ENCODE results near the gene NFATC4.
A peak's percentile ranks its signal among the peaks of the same experiment; 100 is the strongest.

The NFATC4 gene

GRCh38 chr14:24411443-24412389, 43.7 kb downstream of the NFATC4 start:
- peak; percentile 46 for DNase-seq

DNA sequence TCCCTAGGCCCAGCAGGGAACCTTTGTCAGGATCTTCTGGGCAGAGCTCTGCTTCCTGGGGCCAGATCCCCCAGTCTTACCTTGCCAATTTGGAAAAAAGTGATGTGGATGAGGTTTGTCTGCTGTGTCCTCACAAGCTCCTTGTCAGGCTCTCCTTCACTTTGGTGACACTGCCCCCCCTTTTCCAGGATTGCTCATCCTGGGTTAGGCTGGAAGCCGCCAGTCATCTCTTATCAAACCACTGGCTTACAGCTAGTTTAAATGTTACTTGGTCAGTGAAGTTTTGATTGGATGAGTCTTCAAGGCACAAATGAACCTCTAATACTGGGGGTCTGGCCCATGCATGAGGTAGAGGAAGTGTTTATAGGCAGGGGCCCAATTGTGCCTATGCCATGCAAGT, 46.1 kb downstream of the NFATC4 start:
- DNase-seq = no peak

DNA sequence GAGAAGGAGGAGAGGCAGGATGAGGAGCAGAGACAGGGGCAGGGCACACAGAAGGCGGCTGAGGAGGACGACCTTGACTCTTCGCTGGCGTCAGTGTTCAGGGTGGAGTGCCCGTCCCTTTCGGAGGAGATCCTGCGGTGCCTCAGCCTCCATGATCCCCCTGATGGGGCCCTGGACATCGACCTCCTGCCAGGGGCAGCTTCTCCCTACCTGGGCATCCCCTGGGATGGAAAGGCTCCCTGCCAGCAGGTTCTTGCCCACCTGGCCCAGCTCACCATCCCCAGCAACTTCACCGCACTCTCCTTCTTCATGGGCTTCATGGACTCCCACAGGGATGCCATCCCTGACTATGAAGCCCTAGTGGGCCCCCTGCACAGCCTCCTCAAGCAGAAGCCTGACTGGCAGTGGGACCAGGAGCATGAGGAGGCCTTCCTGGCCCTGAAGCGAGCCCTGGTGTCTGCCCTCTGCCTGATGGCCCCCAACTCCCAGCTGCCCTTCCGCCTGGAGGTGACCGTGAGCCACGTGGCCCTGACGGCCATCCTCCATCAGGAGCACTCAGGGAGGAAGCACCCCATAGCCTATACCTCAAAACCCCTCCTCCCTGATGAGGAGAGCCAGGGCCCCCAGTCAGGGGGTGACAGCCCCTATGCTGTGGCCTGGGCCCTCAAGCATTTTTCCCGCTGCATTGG, 46.9 kb downstream of the NFATC4 start:
- no peak for DNase-seq

DNA sequence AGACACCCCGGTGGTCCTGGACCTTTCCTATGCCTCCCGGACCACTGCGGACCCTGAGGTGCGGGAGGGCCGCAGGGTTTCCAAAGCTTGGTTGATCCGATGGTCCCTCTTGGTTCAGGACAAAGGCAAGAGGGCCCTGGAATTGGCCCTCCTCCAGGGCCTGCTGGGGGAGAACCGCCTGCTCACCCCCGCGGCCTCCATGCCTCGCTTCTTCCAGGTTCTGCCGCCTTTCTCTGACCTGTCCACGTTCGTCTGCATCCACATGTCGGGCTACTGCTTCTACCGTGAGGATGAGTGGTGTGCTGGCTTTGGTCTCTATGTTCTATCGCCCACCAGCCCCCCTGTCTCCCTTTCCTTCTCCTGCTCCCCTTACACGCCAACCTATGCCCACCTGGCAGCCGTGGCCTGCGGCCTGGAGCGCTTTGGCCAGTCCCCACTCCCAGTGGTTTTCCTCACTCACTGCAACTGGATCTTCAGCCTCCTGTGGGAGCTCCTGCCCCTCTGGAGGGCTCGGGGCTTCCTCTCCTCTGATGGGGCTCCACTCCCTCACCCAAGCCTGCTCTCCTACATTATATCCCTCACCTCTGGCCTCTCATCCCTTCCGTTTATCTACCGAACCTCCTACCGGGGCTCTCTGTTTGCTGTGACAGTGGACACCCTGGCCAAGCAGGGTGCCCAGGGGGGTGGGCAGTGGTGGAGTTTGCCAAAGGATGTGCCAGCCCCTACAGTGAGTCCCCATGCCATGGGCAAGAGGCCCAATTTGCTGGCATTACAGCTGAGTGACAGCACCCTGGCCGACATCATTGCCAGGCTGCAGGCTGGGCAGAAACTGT, 47.7 kb downstream of the NFATC4 start:
- no peak for DNase-seq

DNA sequence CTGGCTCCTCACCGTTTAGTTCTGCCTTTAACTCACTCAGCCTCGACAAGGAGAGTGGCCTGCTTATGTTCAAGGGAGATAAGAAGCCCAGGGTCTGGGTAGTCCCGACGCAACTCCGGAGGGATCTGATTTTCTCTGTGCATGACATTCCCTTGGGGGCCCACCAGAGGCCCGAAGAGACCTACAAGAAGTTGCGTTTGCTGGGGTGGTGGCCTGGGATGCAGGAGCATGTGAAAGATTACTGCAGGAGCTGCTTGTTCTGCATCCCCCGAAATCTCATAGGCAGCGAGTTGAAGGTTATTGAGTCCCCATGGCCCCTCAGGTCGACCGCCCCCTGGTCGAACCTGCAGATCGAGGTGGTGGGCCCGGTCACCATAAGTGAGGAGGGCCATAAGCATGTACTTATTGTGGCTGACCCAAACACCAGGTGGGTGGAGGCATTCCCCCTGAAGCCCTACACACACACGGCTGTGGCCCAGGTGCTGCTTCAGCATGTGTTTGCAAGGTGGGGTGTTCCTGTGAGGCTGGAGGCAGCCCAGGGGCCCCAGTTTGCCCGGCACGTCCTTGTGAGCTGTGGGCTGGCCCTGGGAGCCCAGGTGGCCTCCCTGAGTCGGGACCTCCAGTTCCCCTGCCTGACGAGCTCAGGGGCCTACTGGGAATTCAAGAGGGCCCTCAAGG, 48.4 kb downstream of the NFATC4 start:
- DNase-seq = no peak

GRCh38 chr14:24416932-24417619, 49.1 kb downstream of the NFATC4 start:
- no peak for DNase-seq

GRCh38 chr14:24417832-24418491, 50.0 kb downstream of the NFATC4 start:
- no peak for DNase-seq

- peak; percentile 60 for DNase-seq
These were observed 50.5 kb downstream of the NFATC4 start for GRCh38 chr14:24418492-24418873.

- DNase-seq = no peak
These were observed 54.3 kb downstream of the NFATC4 start for GRCh38 chr14:24422261-24422660.

DNA sequence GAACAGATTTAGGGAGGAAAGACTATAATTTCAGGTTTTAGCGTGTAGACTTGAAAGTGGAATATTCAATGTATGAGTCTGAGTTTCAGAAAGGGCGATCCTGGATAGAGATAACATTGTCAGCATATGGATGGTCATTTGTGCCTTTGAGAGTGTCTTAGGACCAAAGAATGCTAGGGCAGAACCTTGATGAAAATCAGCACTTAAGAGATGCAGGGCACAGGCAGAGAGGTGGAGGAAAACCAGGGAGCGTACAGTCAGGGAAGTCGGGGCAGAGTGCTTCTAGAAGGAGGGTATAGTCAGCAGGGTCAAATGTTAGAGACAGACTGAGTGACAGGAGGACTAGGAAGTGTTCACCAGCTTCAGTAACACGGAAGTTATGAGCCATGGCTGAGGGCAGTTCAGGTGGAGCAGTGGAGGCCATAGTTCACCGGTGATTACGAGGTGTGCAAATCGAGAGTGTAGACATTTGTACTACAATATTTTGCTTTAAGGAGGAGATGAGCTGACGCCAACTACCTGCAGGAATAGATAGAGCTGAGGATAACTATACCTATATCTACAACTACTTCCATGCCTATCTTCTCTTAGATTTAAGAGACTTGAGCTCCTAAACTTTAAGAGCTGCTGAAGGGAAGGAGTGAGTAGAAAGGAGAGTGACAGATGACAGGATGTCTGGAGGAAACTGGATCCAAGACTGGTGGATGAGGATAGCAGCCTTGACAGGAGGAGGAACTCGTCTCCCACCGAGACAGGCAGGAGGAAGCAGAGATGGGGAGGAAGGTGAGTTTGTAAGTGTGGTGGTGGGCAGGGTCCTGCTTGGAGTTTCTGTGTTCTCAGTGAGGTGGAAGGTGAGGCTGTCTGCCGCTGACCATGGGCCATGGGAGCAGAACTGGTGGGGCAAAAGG, 55.0 kb downstream of the NFATC4 start:
- DNase-seq = no peak

- DNase-seq = no peak
These were observed 57.7 kb downstream of the NFATC4 start for GRCh38 chr14:24425704-24426103.

- no peak for DNase-seq
These were observed 58.3 kb downstream of the NFATC4 start for GRCh38 chr14:24426150-24426911.

DNA sequence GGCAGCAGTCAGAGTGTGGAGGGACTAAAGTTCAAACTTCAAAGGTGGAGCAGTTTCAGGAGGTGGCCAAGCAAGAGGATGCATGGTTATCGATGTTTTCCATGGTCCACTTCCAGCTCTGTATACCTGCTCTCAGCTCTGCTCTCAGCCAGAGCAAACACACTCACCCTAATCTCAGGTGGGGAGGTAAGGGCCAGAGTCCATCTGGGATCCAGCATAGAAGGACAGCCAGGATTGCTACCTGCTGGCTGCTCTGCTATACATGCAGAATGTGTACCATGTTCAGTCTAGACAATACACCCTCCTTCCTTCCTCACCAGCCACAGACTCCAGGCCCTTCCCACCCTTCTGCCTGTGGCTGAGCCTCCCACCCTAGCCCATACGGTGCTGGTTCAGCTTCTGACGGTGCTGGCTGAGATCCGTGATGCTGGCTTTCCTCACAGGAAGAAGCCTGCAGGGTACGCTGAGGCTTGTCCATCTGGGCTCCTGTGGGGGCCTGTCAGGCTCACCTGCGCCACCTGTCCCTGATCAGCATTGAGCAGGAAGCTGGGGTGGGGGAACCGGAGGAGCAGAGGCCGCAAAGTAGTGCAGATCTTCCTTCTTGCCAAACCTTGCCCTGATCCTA, 59.0 kb downstream of the NFATC4 start:
- DNase-seq = no peak

DNA sequence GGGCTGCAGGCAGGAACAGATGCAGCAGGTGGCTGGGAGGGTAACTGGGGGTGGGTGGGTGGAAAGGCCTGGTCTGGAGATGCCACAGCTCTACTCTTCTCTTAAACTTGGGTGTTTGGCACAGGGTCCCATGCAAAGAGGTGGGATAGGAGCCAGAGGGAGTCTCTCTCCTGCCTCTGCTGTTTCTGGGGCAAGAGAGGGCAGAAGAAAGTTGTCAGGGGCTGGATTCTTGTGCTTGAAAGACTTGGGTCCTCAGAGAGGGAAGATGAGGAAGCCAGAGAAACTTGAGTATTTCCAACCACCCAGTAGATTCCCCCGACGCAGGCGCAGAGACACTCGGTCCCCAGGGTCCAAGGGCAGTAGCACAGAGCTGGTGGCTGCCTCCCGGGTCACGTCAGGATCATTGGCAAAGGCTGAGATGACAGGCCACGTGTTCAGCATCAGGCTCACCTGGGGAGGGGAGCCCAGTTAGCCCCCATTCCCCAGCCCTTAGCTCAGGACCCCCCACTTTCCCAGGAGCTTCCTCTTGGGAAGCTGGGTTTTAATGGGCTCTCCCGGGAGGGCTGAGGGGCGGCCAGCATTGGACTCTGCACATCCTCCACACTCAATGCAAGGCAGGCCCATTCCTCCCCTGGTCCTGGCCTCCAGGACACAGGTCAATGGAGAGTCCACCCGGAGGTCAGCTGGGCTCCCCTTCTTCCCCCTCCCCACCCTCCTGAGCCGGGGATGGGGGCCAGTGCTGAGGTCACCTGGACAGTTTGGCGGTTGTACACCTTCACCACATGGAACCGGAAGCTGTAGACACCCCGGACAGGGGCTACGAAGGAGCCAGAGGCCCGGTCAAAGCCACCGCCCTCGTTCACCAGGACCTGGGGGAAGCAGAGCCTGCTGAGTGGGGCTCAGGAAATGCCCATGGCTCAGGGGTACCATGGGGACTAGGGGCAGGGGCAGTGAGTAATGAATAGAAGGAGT, 59.8 kb downstream of the NFATC4 start:
- no peak for DNase-seq

DNA sequence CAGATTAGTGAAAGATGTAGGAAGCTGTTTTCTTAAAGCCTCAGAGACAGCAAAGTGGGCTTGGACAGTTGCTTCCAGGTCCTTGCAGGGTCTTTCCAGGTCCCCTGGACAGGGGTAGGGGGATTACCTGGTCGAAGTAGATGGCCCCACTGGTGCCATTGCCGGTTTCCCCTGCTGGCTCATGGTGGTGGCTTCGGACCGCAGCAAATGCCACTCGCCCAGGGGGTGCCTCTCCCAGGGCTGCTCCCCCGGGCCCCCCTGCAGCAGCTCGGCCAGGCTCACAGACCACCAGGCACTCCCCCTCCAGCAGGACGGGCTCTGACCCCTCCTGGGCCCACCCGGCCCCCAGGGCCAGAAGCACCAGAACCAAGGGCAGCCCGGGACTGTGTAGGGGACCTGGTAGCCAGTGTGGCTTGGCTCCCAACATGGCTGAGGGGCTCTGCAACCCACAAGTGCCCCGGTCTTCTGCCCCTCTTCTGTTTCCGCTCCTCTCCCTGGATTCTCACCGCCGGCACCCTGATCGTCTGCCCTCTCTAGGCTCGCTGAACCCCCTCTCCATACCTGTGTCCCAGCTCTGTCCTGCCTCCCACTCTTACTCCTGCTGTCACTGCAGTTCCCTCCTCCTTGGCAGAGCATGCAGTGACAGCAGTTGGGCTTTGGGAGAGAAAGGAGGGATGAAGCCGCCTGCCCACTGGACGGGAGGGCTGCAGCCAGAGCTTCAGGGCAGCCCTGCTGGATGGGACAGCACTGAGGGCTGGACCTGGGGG, 60.8 kb downstream of the NFATC4 start:
- no peak for DNase-seq
